ENCODE results near the gene ZNF385B.

Gene ZNF385B

DNA sequence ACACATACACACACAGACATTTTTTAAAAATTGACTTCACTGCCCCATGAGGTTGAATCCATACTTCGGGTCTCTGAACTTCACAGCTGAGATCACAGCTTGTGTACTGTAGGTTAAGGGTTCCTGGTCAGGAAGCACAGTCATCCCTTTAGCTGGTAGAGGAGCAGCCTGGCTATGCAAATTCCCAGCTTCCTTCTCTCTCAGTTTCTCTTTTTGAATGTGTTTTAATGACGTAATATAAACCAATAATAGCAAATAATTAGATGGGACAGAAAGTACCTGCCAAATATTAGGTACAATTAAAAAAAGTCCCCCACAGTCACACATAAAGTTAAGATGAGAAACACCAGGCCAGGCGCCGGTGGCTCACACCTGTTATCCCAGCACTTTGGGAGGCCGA lies 178.7 kb downstream of the ZNF385B start:
- no peak for DNase-seq (ENCODE audit: low spot score)

DNA sequence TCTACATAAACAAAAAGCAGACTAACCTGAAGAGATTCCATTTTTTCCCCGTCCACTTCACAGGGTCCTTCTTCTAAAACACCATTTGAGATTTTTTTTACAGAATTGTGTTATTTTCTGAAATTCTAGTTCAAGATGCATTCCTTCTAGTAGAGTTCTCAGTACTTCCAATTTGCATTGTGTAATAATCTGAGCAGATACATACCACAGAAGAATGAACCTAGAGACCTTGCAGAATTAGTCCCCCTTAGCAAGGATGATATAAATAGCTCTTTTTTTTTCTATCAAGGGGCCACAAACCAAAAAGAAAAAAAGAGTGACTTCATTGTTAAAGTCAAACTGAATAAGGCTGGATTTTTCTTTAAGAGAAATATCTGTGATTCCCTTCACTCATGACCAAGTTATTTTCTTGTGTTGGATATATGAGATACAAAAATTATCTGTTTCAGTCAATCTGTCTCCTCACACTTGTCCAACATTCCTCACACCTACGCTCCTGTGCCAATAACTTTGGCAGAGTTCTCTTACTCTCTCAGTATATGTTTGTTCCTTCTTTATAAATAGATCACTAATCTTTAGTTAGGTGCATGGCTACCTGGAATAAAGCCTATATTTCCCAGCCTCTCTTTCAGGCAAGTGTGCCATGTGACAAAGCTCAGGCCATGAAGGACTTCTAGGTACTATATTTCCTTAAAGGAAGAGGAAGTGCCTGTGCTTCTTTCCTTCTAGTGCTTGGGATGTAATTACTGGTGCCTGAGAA lies 183.5 kb downstream of the ZNF385B start:
- DNase-seq (ENCODE audit: low spot score): no peak

- no peak for DNase-seq (ENCODE audit: low spot score)
Measured at GRCh38 chr2:179677077-179677688, 184.2 kb downstream of the ZNF385B start.

GRCh38 chr2:179675435-179675834 lies 186.0 kb downstream of the ZNF385B start:
- no peak for DNase-seq (ENCODE audit: low spot score)

- DNase-seq (ENCODE audit: low spot score): no peak
Measured at GRCh38 chr2:179671043-179671981, 190.1 kb downstream of the ZNF385B start.

DNA sequence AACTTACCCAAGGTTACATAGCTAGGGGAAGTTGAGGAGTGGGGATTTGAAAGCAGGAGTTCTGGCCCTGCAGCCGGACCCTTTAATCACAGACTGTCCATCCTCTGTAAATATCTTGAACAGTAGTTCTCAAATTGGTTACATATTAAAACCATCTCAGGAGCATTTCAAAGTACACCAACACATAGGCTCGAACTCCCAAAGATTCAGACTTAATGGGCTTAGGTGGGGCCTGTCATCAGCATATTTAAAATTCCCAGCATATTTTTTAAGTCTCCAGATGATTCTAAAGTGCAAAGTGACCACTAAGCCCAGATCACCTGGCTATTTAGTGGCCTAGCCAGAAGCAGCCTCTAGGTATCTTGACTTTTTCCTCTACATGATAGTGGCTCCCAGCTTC lies 192.2 kb downstream of the ZNF385B start:
- no peak for DNase-seq (ENCODE audit: low spot score)

GRCh38 chr2:179664972-179665812 lies 196.2 kb downstream of the ZNF385B start:
- DNase-seq (ENCODE audit: low spot score): no peak

DNA sequence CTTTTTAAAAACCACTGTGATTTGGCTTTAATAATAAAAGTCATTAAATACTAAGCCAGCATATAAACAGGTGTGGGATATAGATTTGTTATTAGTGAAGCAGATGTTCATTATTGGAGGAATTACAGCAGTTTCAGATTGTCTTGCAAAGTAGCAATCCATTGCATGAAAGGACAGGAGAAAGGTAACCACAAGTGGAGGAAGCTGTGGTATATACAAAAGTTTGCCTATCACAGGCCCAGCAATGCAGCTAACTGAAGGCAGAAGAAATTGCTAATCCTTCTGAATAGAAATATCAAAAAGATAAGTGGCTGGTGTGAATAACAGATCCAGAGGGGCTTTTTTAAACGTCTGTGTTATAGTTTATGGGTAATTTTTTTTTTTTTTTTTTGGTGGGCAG lies 199.4 kb downstream of the ZNF385B start:
- no peak for DNase-seq (ENCODE audit: low spot score)

- no peak for DNase-seq (ENCODE audit: low spot score)
Measured at GRCh38 chr2:179657068-179657595, 204.3 kb downstream of the ZNF385B start.

DNA sequence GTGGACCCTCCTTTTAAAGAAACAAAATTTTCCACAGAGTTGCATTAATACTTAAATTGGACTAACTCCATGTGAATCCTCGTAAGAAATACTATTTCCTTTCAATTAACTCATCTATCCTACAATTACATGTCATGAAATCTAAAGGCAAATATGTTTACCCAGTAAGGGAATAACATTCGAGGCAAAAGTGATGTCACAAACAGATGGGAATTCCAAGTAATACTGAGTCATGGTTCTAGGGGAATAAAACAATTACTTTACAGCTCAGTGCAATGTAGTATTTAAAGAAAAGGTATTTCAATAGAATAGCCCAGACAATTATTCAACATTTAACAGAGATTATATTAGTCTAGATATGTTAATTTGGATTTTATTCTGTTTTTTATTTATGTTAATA lies 205.8 kb downstream of the ZNF385B start:
- no peak for DNase-seq (ENCODE audit: low spot score)

DNA sequence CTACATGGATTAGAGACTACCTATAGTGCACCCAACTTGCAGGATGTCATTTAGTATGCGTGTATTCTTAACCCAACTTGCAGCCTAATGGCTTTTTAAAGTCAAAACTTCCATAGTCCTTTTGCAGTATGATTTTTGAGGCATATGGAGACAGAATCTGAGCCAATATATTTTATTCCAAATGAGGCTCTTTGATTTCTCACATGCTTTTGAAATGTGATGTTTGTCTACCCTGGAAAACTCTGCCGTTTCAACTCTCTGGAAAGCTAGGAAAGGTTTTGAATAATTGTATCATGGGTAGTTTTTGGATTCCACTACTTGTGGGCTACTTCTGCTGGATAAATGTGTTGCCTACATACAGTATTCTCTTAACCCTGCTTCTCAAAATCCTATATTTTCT lies 206.6 kb downstream of the ZNF385B start:
- no peak for DNase-seq (ENCODE audit: low spot score)

DNA sequence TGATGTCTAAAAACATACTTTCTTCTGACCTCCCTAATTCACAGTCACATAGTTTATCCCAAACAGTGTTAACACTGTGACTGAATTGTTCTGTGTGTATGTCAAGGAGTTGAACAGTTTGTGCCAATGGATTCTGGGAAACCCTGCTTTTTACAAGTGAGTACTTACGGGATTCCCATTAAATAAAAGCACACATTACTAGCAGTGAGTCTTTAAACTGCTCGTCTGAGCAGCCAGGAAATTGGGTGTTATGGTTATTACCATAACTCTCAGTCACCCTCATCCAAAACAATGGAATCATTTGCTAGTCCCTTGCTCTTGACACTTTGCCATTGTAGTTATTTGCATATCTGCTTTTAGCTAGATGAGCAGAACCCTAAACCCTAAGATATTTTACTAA lies 209.1 kb downstream of the ZNF385B start:
- no peak for DNase-seq (ENCODE audit: low spot score)

DNA sequence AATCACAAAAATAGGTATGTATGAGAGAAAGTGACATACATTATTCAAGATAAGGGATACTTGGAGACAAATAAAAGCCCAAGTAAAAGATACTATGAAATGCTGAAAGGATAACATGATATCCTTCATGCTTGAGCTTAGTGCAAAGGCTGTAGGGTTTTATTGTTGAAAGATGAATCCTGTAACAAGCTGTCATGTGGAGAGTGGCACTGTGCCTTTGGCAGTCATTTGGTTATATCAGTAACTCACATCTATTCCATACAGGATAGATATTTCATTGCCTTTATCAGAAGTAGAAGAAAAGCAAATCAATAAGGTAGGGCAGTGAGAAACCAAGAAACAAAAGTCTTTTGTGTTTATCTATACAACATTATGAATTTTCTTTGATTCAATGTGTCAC lies 211.0 kb downstream of the ZNF385B start:
- DNase-seq (ENCODE audit: low spot score): no peak

DNA sequence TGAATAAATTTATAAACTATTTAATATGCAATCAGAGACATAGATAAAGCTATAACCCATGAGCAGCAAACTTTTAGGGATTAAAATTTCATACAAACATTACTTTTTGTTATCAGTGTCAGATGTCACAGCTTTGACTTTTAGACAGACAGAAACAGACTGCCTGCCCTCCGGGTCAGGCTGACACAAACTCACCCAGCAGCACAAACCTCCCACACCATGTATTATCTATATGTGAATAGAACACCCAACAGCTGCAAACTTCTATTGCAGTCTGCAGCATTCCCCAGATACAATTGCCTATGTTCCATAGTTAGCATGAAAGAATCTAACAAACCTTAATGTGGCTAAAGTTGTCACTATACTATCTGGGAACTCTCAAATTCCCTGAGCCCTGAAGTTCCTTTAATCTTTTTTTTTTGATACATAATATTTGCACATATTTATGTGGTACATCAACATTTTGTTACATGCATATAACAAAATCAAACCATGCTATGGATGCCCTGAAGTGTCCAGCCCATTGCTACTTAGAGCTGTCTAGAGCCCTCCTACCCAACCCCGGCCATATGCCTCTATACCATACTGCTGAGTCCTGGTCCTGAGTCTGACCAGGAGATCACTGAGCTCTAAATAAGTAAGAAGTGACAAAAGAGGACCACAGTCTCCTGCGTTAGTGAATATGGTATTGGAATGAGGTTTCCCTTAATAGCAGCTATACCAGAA lies 214.4 kb downstream of the ZNF385B start:
- no peak for DNase-seq (ENCODE audit: low spot score)

- DNase-seq (ENCODE audit: low spot score): no peak
Measured at GRCh38 chr2:179646173-179646769, 215.1 kb downstream of the ZNF385B start.

DNA sequence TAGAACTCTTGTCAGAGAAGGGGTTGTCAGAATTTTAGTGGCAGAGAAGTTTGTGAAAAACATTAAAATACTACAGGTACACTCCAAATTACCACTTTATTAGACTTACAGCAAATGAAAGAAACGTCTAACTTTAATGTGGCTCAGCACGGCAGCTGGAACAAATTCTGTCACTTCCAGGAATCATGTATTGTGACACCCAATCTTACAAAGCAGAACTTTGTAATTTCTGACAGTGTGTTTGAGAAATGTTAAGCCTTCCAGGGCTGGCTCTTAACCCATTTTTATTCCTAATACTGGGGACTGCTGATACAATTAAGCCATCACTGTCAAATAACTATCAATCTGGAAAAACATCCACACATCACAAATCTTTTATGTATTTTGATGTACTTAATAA lies 216.4 kb downstream of the ZNF385B start:
- no peak for DNase-seq (ENCODE audit: low spot score)

GRCh38 chr2:179642462-179642861 lies 218.9 kb downstream of the ZNF385B start:
- DNase-seq (ENCODE audit: low spot score): no peak

DNA sequence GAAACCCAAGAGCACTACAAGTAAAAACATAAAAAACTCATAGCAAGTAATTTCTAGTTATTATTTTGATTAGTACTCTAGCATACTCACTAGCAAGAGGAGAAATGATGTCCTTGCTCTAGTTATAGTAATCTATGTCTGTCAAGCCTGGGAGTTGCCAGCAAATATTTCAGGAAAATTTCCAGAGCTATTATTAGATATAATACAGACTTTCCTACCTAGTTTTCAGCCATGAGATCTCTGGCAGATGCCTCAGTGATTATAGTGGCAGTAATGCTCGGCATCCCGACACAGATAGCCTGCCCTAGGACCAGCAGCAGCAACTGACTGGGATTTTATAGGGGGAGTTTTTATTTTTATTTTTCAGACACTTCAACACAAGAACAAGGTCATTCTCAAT lies 224.4 kb downstream of the ZNF385B start:
- no peak for DNase-seq (ENCODE audit: low spot score)

DNA sequence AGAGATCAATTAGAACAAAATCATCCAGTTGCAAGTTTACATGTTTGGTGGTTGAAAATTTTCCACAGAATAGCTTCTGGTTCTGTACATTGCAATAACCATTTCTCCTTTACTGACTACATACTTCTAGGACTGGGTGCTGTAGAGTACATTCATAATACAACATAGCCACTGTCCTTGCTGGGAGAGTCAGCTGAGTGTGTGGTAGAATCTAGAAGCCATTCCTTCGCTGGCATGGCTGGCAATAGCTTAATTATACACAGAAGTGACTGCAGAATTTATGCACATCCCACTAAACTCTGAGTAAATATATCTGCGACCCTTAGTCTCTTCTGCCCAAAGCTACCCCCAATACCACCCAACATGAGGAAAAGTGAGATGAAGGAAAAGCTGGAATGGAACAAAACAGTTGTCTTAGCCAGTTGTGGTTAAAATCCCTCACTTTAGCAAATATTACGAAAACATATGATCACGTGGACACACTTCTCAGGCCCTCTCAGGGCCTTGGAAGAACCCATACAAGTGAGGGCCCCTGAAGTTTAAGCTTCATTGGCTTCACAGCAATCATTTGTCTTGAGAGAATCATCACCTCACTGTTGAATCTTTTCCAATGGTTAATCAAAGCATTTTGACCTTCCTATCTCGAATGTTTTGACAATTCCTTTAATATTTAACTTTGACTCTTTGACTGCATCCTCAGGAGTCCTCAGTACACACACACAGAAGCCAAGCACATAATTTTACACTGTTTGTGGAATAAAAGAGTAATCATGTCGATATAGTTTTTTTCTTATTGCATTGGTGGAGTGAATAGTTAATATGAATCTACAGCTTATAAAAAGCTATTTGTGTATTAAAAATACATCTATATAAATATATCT lies 225.1 kb downstream of the ZNF385B start:
- no peak for DNase-seq (ENCODE audit: low spot score)
